HG02642 (cell line): ENCODE measurements around the gene MAP2K6.
"Not testable (repeated sequence)": the region's sequence is repeated elsewhere in the genome, so short reads cannot be mapped to it uniquely, and the experiment has no call there.

ENCODE experiments used
- ATAC-seq: cut with Tn5 transposase; IDR thresholded peaks from one replicate; pipeline ENCODE4 v1.9.1; 2021; ENCODE audit warnings: mild to moderate bottlenecking; ENCODE audit not compliant: unreplicated experiment, poor library complexity

The MAP2K6 gene

GRCh38 chr17:69451416-69452394, 37.2 kb downstream of the MAP2K6 start:
- peak; percentile 85 for ATAC-seq

GRCh38 chr17:69452664-69453260, 38.3 kb downstream of the MAP2K6 start:
- no peak for ATAC-seq

GRCh38 chr17:69454051-69454450, 39.6 kb downstream of the MAP2K6 start:
- ATAC-seq: no peak

- no peak for ATAC-seq
Observed at GRCh38 chr17:69455040-69455439, 40.5 kb downstream of the MAP2K6 start.

GRCh38 chr17:69457603-69458002, 43.1 kb downstream of the MAP2K6 start:
- ATAC-seq: peak; percentile 51

- ATAC-seq: no peak
Observed at GRCh38 chr17:69460963-69461922, 46.7 kb downstream of the MAP2K6 start.

GRCh38 chr17:69461951-69462369, 47.5 kb downstream of the MAP2K6 start:
- no peak for ATAC-seq

- no peak for ATAC-seq
Observed at GRCh38 chr17:69462882-69463281, 48.4 kb downstream of the MAP2K6 start.

- ATAC-seq: no peak
Observed at GRCh38 chr17:69466451-69466850, 52.0 kb downstream of the MAP2K6 start.

GRCh38 chr17:69466905-69467667, 52.6 kb downstream of the MAP2K6 start:
- ATAC-seq: no peak

- ATAC-seq: no peak
Observed at GRCh38 chr17:69468207-69468606, 53.7 kb downstream of the MAP2K6 start.

GRCh38 chr17:69470702-69471101, 56.2 kb downstream of the MAP2K6 start:
- ATAC-seq: no peak

- no peak for ATAC-seq
Observed at GRCh38 chr17:69471406-69471805, 56.9 kb downstream of the MAP2K6 start.

GRCh38 chr17:69473841-69474831, 59.6 kb downstream of the MAP2K6 start:
- ATAC-seq: no peak

GRCh38 chr17:69477204-69477902, 62.9 kb downstream of the MAP2K6 start:
- no peak for ATAC-seq

GRCh38 chr17:69477903-69478266, 63.4 kb downstream of the MAP2K6 start:
- no peak for ATAC-seq

- ATAC-seq: no peak
Observed at GRCh38 chr17:69478916-69479315, 64.4 kb downstream of the MAP2K6 start.

GRCh38 chr17:69479756-69480155, 65.3 kb downstream of the MAP2K6 start:
- not testable (repeated sequence) for ATAC-seq
